ENCODE data around the gene SERPINB8.

GRCh38 chr18:63956755-63957154 lies 13.1 kb upstream of the SERPINB8 start:
- TF ChIP-seq POLR2AphosphoS5 (IDR thresholded peaks at IDR 0.05; ENCODE audit: low read depth, low read length) (no peak), POLR2A (IDR thresholded peaks at IDR 0.05; ENCODE audit: low read depth, low read length) (no peak), PAX5 (IDR thresholded peaks at IDR 0.05; ENCODE audit: insufficient read depth, low read length, severe bottlenecking) (no peak), TAF1 (IDR thresholded peaks at IDR 0.05; ENCODE audit: low read depth, low read length) (no peak)

Data from GM12891 (cell line).